Type B pancreatic cell (in vitro differentiated cells): ENCODE data around the gene FRY. TPM values are rescaled to one million over a fixed set of nuclear protein-coding genes. Genes with fewer than 3 reads are reported as not detected.

ENCODE experiments used
- DNase-seq: peaks from one replicate; pipeline ENCODE4 v3.0.0; 2021; ENCODE audit warnings: mixed read lengths; ENCODE audit not compliant: unreplicated experiment; ENCODE audit errors: extremely low spot score
- H3K27ac Mint-ChIP-seq: 2 replicates; pipeline ENCODE4 v1.8.0; 2021; ENCODE audit warnings: mild to moderate bottlenecking, mixed read lengths
- H3K27me3 Mint-ChIP-seq: 2 replicates; pipeline ENCODE4 v1.8.0; 2021; ENCODE audit warnings: mixed read lengths
- H3K36me3 Mint-ChIP-seq: 2 replicates; pipeline ENCODE4 v1.8.0; 2021; ENCODE audit warnings: mixed read lengths
- H3K4me1 Mint-ChIP-seq: one replicate; pipeline ENCODE4 v1.8.0; 2021; ENCODE audit warnings: mixed read lengths; ENCODE audit not compliant: unreplicated experiment
- H3K4me3 Mint-ChIP-seq: 2 replicates; pipeline ENCODE4 v1.8.0; 2021; ENCODE audit warnings: mild to moderate bottlenecking, mixed read lengths
- H3K9me3 Mint-ChIP-seq: 2 replicates; pipeline ENCODE4 v1.8.0; 2021; ENCODE audit warnings: mixed read lengths
- total RNA-seq: library from RNA; stranded (reverse); gene quantifications from 2 replicates; pipeline ENCODE4 v1.2.1, GENCODE V29; 2021; ENCODE audit warnings: low replicate concordance
- TF ChIP-seq, protein P1 (sequence below): fragments of 200-600 bp; sonication (generic); conservative IDR thresholded peaks from 2 replicates; pipeline ENCODE4 v1.5.0; 2021; ENCODE audit warnings: antibody characterized with exemption, mild to moderate bottlenecking

Gene FRY
- total RNA-seq, 1 donor from 2014 or later: 13.4 TPM

DNA sequence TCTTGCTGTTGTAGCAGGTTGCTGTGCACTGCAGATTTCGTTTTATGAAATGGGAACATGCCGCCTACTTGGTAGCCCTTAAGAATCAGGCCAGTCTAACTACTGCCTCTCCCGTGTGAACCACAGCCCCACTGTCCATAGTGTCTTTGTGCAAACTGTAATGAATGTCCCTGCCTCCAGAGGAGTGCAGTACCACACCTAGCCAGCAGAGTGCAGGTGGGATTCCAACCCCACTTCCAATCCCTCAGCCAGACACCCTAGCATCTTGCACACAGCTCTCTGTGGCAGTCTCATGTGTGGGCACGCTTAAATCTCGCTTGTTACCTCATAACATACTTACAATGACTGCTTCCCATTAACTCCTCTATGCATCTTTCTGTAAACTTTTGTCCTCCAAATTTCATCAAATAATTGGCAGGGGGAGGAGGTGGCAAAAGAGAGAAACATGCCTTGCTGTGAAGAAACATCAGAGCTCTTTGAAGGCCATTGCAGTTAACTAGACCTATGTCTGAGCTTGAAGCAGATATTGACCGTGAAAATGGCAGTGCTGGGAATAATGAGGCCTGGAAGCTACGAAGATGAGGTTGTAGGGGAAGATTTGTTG is 236.4 kb downstream of the FRY start:
- no peak for DNase-seq
- TF ChIP-seq, protein P1, sequence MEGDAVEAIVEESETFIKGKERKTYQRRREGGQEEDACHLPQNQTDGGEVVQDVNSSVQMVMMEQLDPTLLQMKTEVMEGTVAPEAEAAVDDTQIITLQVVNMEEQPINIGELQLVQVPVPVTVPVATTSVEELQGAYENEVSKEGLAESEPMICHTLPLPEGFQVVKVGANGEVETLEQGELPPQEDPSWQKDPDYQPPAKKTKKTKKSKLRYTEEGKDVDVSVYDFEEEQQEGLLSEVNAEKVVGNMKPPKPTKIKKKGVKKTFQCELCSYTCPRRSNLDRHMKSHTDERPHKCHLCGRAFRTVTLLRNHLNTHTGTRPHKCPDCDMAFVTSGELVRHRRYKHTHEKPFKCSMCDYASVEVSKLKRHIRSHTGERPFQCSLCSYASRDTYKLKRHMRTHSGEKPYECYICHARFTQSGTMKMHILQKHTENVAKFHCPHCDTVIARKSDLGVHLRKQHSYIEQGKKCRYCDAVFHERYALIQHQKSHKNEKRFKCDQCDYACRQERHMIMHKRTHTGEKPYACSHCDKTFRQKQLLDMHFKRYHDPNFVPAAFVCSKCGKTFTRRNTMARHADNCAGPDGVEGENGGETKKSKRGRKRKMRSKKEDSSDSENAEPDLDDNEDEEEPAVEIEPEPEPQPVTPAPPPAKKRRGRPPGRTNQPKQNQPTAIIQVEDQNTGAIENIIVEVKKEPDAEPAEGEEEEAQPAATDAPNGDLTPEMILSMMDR: peak; percentile 55
- H3K36me3 Mint-ChIP-seq: peaks cover 15% of the 10 kb centered on the region
- H3K9me3 Mint-ChIP-seq: no peaks in the 10 kb centered on the region
- H3K27me3 Mint-ChIP-seq: no peaks in the 10 kb centered on the region
- no peaks in the 10 kb centered on the region for H3K4me1 Mint-ChIP-seq
- H3K4me3 Mint-ChIP-seq: no peak overlapping the region
- no peak overlapping the region for H3K27ac Mint-ChIP-seq

GRCh38 chr13:32272021-32272683 is 240.6 kb downstream of the FRY start:
- TF ChIP-seq, protein P1: no peak
- Mint-ChIP-seq H3K4me1 (no peaks in the 10 kb centered on the region), H3K27ac (no peak overlapping the region), H3K9me3 (no peaks in the 10 kb centered on the region), H3K27me3 (no peaks in the 10 kb centered on the region), H3K4me3 (no peak overlapping the region), H3K36me3 (peaks cover 18% of the 10 kb centered on the region)
- no peak for DNase-seq

DNA sequence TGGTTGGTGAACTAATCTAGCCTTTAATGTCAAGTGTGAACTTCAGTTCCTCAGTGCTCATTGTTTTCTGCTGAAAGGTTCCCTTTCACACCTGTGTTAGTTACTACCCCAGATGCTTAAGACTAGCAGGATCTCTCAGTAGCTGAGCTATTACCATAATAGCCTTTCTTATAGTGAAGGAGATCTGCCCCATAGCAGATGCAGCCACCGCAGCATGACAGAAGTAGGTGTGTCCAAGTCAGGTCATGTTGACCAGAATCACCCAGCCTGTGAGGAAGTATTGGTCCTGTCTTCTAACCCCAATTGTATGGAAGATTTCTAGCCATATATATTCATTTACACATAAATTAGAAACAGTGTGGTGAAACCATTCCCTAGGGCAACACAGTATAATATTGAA is 246.3 kb downstream of the FRY start:
- Mint-ChIP-seq H3K4me1 (no peaks in the 10 kb centered on the region), H3K27ac (no peak overlapping the region), H3K9me3 (no peaks in the 10 kb centered on the region), H3K4me3 (no peak overlapping the region), H3K36me3 (peaks cover 3% of the 10 kb centered on the region), H3K27me3 (no peaks in the 10 kb centered on the region)
- no peak for DNase-seq
- TF ChIP-seq, protein P1: no peak

DNA sequence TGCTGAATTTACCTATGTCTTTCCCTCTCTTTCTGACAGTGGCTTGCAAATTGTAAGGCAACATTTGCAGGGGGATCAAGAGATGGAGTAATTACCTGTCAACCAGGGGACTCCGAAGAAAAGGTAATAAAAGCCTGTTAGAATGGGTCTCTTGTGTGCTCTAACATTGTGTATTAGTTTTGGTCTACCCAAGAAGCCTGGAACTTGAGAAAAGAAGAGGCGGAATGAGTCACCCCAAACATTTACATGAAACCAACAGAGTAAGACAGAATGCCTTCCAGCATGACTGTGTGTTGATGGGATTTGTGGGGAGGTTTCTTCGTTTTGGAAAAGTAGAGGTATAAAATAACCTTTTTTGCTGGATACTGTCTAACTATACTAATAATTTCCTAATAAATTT is 246.9 kb downstream of the FRY start:
- no peaks in the 10 kb centered on the region for H3K9me3 Mint-ChIP-seq
- peaks cover 3% of the 10 kb centered on the region for H3K4me1 Mint-ChIP-seq
- H3K36me3 Mint-ChIP-seq: peaks cover 3% of the 10 kb centered on the region
- H3K27ac Mint-ChIP-seq: no peak overlapping the region
- H3K27me3 Mint-ChIP-seq: no peaks in the 10 kb centered on the region
- DNase-seq: no peak
- H3K4me3 Mint-ChIP-seq: no peak overlapping the region
- TF ChIP-seq, protein P1: no peak

- H3K4me1 Mint-ChIP-seq: peaks cover 20% of the 10 kb centered on the region
- TF ChIP-seq, protein P1: no peak
- H3K4me3 Mint-ChIP-seq: no peak overlapping the region
- H3K9me3 Mint-ChIP-seq: no peaks in the 10 kb centered on the region
- no peak overlapping the region for H3K27ac Mint-ChIP-seq
- no peak for DNase-seq
- H3K27me3 Mint-ChIP-seq: no peaks in the 10 kb centered on the region
- peaks cover 1% of the 10 kb centered on the region for H3K36me3 Mint-ChIP-seq
These were observed 249.5 kb downstream of the FRY start for GRCh38 chr13:32281096-32281495.
